H1 (cell line): ENCODE results near the gene FAM228A. TPM values are rescaled to one million over a fixed set of nuclear protein-coding genes. Genes with fewer than 3 reads are reported as not detected.

Source experiments
- CTCF ChIA-PET: fragments of 300-600 bp; sonication (Branson Sonifier 250); formaldehyde crosslinking; loops from one replicate; lab custom pipeline; 2021; ENCODE audit not compliant: partially characterized antibody; lab: Charles Lee
- POLR2A ChIA-PET: fragments of 300-600 bp; sonication (Branson Sonifier 250); formaldehyde crosslinking; loops from one replicate; lab custom pipeline; 2021; ENCODE audit warnings: inconsistent platforms; ENCODE audit not compliant: partially characterized antibody; lab: Charles Lee
- DNase-seq, 2 experiments: peaks; one replicate each; pipeline versions ENCODE4 v3.0.0 to v3.0.0-alpha.2; 2010 to 2022; ENCODE audit warnings: low spot score in 2 of 2, low read depth in 1 of 2, mixed read lengths in 1 of 2
- FAIRE-seq: peaks from 2 replicates; lab custom pipeline; 2011; peaks lifted over from hg19 to GRCh38; lab: Jason Lieb, UNC
- H2AFZ ChIP-seq: 2 replicates; pipeline ENCODE4 v1.8.1; 2012; ENCODE audit warnings: low read length, inconsistent platforms
- H2AK5ac ChIP-seq: 2 replicates; pipeline ENCODE4 v1.6.1; 2013; ENCODE audit warnings: low read depth, low read length
- H2BK120ac ChIP-seq: replicated peaks from 2 replicates; pipeline ENCODE3; 2013; ENCODE audit warnings: low read depth, low read length, inconsistent platforms
- H2BK12ac ChIP-seq: 2 replicates; pipeline ENCODE4 v1.6.1; 2013; ENCODE audit warnings: low read depth, low read length
- H2BK15ac ChIP-seq: 2 replicates; pipeline ENCODE4 v1.6.1; 2013; ENCODE audit warnings: low read length
- H2BK20ac ChIP-seq: 2 replicates; pipeline ENCODE4 v1.6.1; 2013; ENCODE audit warnings: low read length
- H2BK5ac ChIP-seq: 2 replicates; pipeline ENCODE4 v1.6.1; 2013; ENCODE audit warnings: low read depth, low read length
- H3K14ac ChIP-seq: 2 replicates; pipeline ENCODE4 v1.6.1; 2013; ENCODE audit warnings: inconsistent platforms; ENCODE audit not compliant: insufficient read length
- H3K18ac ChIP-seq: 2 replicates; pipeline ENCODE4 v1.6.1; 2013; ENCODE audit warnings: low read length; ENCODE audit errors: extremely low read depth
- H3K23ac ChIP-seq: 2 replicates; pipeline ENCODE4 v1.6.1; 2013; ENCODE audit warnings: inconsistent platforms; ENCODE audit not compliant: insufficient read length
- H3K23me2 ChIP-seq: 2 replicates; pipeline ENCODE4 v1.6.1; 2013; ENCODE audit warnings: low read depth, low read length
- H3K27ac ChIP-seq: 2 replicates; pipeline ENCODE4 v1.6.1; 2011; ENCODE audit warnings: low read depth, low read length, inconsistent platforms
- H3K27me3 ChIP-seq, 4 experiments: replicated peaks in 1 of 4; 1 replicate in 1 of 4; 2 replicates in 3 of 4; pipeline versions ENCODE4 v1.6.1 to v1.8.1; 2011 to 2013; ENCODE audit warnings: low read length in 3 of 4, mild to moderate bottlenecking in 3 of 4, inconsistent platforms in 2 of 4, mixed read lengths in 2 of 4, moderate library complexity in 1 of 4; ENCODE audit not compliant: control insufficient read depth in 3 of 4, insufficient read depth in 3 of 4; ENCODE audit errors: extremely low read depth in 1 of 4
- H3K36me3 ChIP-seq, 4 experiments: 2 replicates each; pipeline versions ENCODE4 v1.6.1 to v1.8.1; 2011 to 2013; ENCODE audit warnings: mild to moderate bottlenecking in 4 of 4, low read length in 3 of 4, moderate library complexity in 2 of 4, control low read depth in 1 of 4, inconsistent platforms in 1 of 4; ENCODE audit not compliant: insufficient read depth in 4 of 4, control insufficient read depth in 2 of 4
- H3K4ac ChIP-seq: replicated peaks from 2 replicates; pipeline ENCODE3; 2013; ENCODE audit warnings: low read length, low read depth, mixed read lengths, inconsistent platforms; ENCODE audit not compliant: insufficient read length
- H3K4me1 ChIP-seq, 4 experiments: replicated peaks in 1 of 4; 1 replicate in 1 of 4; 2 replicates in 3 of 4; pipeline versions ENCODE4 v1.6.1 to v1.8.1; 2011 to 2013; ENCODE audit warnings: low read length in 3 of 4, inconsistent platforms in 2 of 4, mixed read lengths in 1 of 4; ENCODE audit not compliant: insufficient read depth in 4 of 4, control insufficient read depth in 3 of 4
- H3K4me2 ChIP-seq, 2 experiments: 2 replicates each; pipeline versions ENCODE4 v1.6.1 to v1.8.1; 2011 to 2013; ENCODE audit warnings: low read depth in 2 of 2, low read length in 2 of 2, control low read depth in 1 of 2, inconsistent platforms in 1 of 2, mild to moderate bottlenecking in 1 of 2; ENCODE audit not compliant: insufficient read depth in 1 of 2
- H3K4me3 ChIP-seq, 4 experiments: fragments of 200-600, 300-600 bp in 1 of 4; sonication (generic), shearing (Covaris generic), sonication (Bioruptor Twin) in 1 of 4; 2 replicates each; pipeline versions ENCODE4 v1.5.1 to v1.8.1; 2011 to 2016; ENCODE audit warnings: low read length in 4 of 4, low read depth in 3 of 4, control low read depth in 2 of 4, inconsistent platforms in 2 of 4, mild to moderate bottlenecking in 2 of 4, mixed read lengths in 1 of 4, moderate library complexity in 1 of 4; ENCODE audit not compliant: insufficient read depth in 2 of 4; ENCODE audit errors: extremely low read depth in 1 of 4
- H3K56ac ChIP-seq: replicated peaks from 2 replicates; pipeline ENCODE3; 2013; ENCODE audit warnings: low read depth, mild to moderate bottlenecking, mixed read lengths, low read length, inconsistent platforms; ENCODE audit not compliant: insufficient read length
- H3K79me1 ChIP-seq: 2 replicates; pipeline ENCODE4 v1.6.1; 2013; ENCODE audit warnings: low read depth, low read length, control low read depth
- H3K79me2 ChIP-seq, 2 experiments: 2 replicates each; pipeline versions ENCODE4 v1.6.1 to v1.8.1; 2012 to 2013; ENCODE audit warnings: low read length in 2 of 2, mild to moderate bottlenecking in 2 of 2, inconsistent platforms in 1 of 2; ENCODE audit not compliant: insufficient read depth in 2 of 2, control insufficient read depth in 1 of 2
- H3K9ac ChIP-seq, 4 experiments: replicated peaks in 1 of 4; 1 replicate in 1 of 4; 2 replicates in 3 of 4; pipeline versions ENCODE4 v1.6.1 to v1.8.1; 2011 to 2013; ENCODE audit warnings: low read depth in 3 of 4, low read length in 3 of 4, control low read depth in 2 of 4, mild to moderate bottlenecking in 2 of 4, moderate library complexity in 2 of 4, inconsistent platforms in 1 of 4; ENCODE audit errors: extremely low read depth in 1 of 4
- H3K9me3 ChIP-seq, 2 experiments: 2 replicates each; pipeline versions ENCODE4 v1.6.1 to v1.8.1; 2012 to 2013; ENCODE audit warnings: mild to moderate bottlenecking in 2 of 2, moderate library complexity in 2 of 2, control low read depth in 1 of 2, inconsistent platforms in 1 of 2, low read depth in 1 of 2, low read length in 1 of 2, mixed read lengths in 1 of 2; ENCODE audit not compliant: insufficient read depth in 2 of 2
- H4K20me1 ChIP-seq, 2 experiments: replicated peaks in 1 of 2; 2 replicates each; pipeline versions ENCODE3 to v1.8.1; 2011 to 2013; ENCODE audit warnings: inconsistent platforms in 2 of 2, low read length in 2 of 2, mild to moderate bottlenecking in 1 of 2; ENCODE audit not compliant: insufficient read depth in 2 of 2, control insufficient read depth in 1 of 2
- H4K5ac ChIP-seq: 2 replicates; pipeline ENCODE4 v1.6.1; 2013; ENCODE audit warnings: low read length, low read depth, mixed read lengths, inconsistent platforms; ENCODE audit not compliant: insufficient read length
- H4K8ac ChIP-seq: 2 replicates; pipeline ENCODE4 v1.8.0; 2013; ENCODE audit warnings: mild to moderate bottlenecking, moderate library complexity, low read length, inconsistent platforms; ENCODE audit not compliant: insufficient read depth; ENCODE audit errors: extremely low read depth
- H4K91ac ChIP-seq: replicated peaks from 2 replicates; pipeline ENCODE3; 2013; ENCODE audit warnings: low read length, mixed read lengths, inconsistent platforms; ENCODE audit not compliant: insufficient read length
- E2F6 ChIP-seq: IDR thresholded peaks from 2 replicates; pipeline ENCODE4 v1.6.1; 2012; ENCODE audit warnings: inconsistent platforms
- HDAC2 ChIP-seq, 2 experiments: fragments of 300-600 bp in 1 of 2; sonication (generic) in 1 of 2; IDR thresholded peaks; 2 replicates each; pipeline ENCODE4 v1.6.1; 2011 to 2012; ENCODE audit warnings: low read depth in 2 of 2, low read length in 2 of 2, mild to moderate bottlenecking in 2 of 2, moderate library complexity in 2 of 2, borderline replicate concordance in 1 of 2, inconsistent platforms in 1 of 2
- KDM5A ChIP-seq: fragments of 200-600 bp; IDR thresholded peaks from 2 replicates; pipeline ENCODE4 v1.7.1; 2012; ENCODE audit warnings: mild to moderate bottlenecking, low read length, inconsistent platforms, mixed read lengths
- SAP30 ChIP-seq: fragments of 300-600 bp; sonication (generic); IDR thresholded peaks from 2 replicates; pipeline ENCODE4 v1.7.1; 2012; ENCODE audit warnings: low read length, moderate library complexity, mild to moderate bottlenecking, inconsistent platforms; ENCODE audit not compliant: insufficient read depth, insufficient replicate concordance
- SP1 ChIP-seq: IDR thresholded peaks from 2 replicates; pipeline ENCODE4 v1.6.1; 2011; ENCODE audit warnings: low read depth, low read length
- SP4 ChIP-seq: IDR thresholded peaks from 2 replicates; pipeline ENCODE4 v1.6.1; 2012; ENCODE audit warnings: low read length, inconsistent platforms
- TAF1 ChIP-seq: IDR thresholded peaks from 2 replicates; pipeline ENCODE4 v1.6.1; 2011; ENCODE audit warnings: mild to moderate bottlenecking, low read depth, low read length
- WGBS, 2 experiments: shearing (Covaris generic) in 1 of 2; methylation state at CpG; one replicate each; pipeline versions ENCODE4 v1.1.6 to v1.1.7; 2013 to 2015; ENCODE audit warnings: low lambda C conversion rate in 2 of 2, mixed read lengths in 2 of 2, inconsistent platforms in 1 of 2, low coverage in 1 of 2, missing lambda C conversion rate in 1 of 2; ENCODE audit not compliant: insufficient replicate concordance in 2 of 2, insufficient coverage in 1 of 2, insufficient read length in 1 of 2; ENCODE audit errors: extremely low coverage in 1 of 2, missing lambda C conversion rate in 1 of 2; 5-methylcytosine and 5-hydroxymethylcytosine counted together
- polyA plus RNA-seq, 7 experiments: library from polyadenylated mRNA; depleted of rRNA in 3 of 7; stranded (reverse) in 5 of 7; unstranded in 2 of 7; fragments of >200 nt in 5 of 7; fragments of 200-250 nt in 2 of 7; gene quantifications; 1 replicate in 5 of 7; 2 replicates in 1 of 7; 4 replicates in 1 of 7; pipeline versions ENCODE4 v1.2.1 to v1.2.3, GENCODE V29; 2011 to 2013; ENCODE audit warnings: missing spikeins in 2 of 7, mixed read lengths in 2 of 7
- total RNA-seq: library from RNA; stranded (reverse); fragmentation: NEBNext Ultra II Directional; extraction: Animal tissue kit (Norgen Biotek cat#: 25700); gene quantifications from 2 replicates; pipeline ENCODE4 v1.2.1, GENCODE V29; 2021

The FAM228A gene
- total and polyA plus RNA-seq, 2 of the 8 experiments (the other 6 are each of a cell fraction or from before 2014, with no cell fraction given): not detected

- H4K91ac ChIP-seq: no peak overlapping the region
- FAIRE-seq (no peak), DNase-seq (no peak)
- H3K27me3 ChIP-seq: peaks cover 0 to 10% (median 4%) of the 10 kb centered on the region in 4 experiments; a peak in 4 of 7 replicates
- no peak overlapping the region for H4K5ac ChIP-seq
- H4K20me1 ChIP-seq: no peaks in the 10 kb centered on the region
- no peaks in the 10 kb centered on the region for H3K9me3 ChIP-seq
- no peak overlapping the region for H3K4ac ChIP-seq
- H2AFZ ChIP-seq: no peak overlapping the region
- no peak overlapping the region for H2BK120ac ChIP-seq
- H2BK5ac ChIP-seq: no peak overlapping the region
- H3K14ac ChIP-seq: no peak overlapping the region
- H3K4me3 ChIP-seq: no peak overlapping the region
- ChIA-PET CTCF (no interaction called here), POLR2A (interaction anchor here (0.9 to 1.2 kb wide), 3 partner anchors 13 to 110 kb away, joined by 3 to 4 read pairs (median 4); partner anchors contain the start of gene SF3B6)
- TF ChIP-seq TAF1 (no peak), KDM5A (no peak), SAP30 (no peak), HDAC2 (IDR thresholded peaks at IDR 0.05; ENCODE audit: borderline replicate concordance in 1 of 2, low read depth in 2 of 2, low read length in 2 of 2) (no peak), SP4 (no peak), SP1 (no peak), E2F6 (no peak)
- no peak overlapping the region for H3K4me2 ChIP-seq
- H3K4me1 ChIP-seq: peaks cover 4 to 7% (median 6%) of the 10 kb centered on the region in 4 experiments; a peak in 6 of 7 replicates
- no peaks in the 10 kb centered on the region for H3K79me2 ChIP-seq
- H2BK12ac ChIP-seq: no peak overlapping the region
- no peak overlapping the region for H2BK15ac ChIP-seq
- H3K27ac ChIP-seq: no peak overlapping the region
- H3K56ac ChIP-seq: no peak overlapping the region
- H3K36me3 ChIP-seq: no peaks in the 10 kb centered on the region
- H3K23ac ChIP-seq: no peak overlapping the region
- H2AK5ac ChIP-seq: no peak overlapping the region
- no peak overlapping the region for H3K18ac ChIP-seq
- no peaks in the 10 kb centered on the region for H3K79me1 ChIP-seq
- 95% methylated on average over 1 of the region's 1 CpG; no CpG with 5 or more reads in 1 of the 2 experiments for WGBS, 2 experiments
- no peak overlapping the region for H2BK20ac ChIP-seq
- no peak overlapping the region for H4K8ac ChIP-seq
- H3K23me2 ChIP-seq: peaks cover 3% of the 10 kb centered on the region
- no peak overlapping the region for H3K9ac ChIP-seq
Observed at GRCh38 chr2:24125956-24126355, 48.9 kb upstream of the FAM228A start.
